T-helper 1 cell (primary cell): Measurements from ENCODE around the gene ANKRD11.
"Not testable (repeated sequence)": the region's sequence is repeated elsewhere in the genome, so short reads cannot be mapped to it uniquely, and the experiment has no call there.

Source experiments
- DNase-seq, 5 donors: peaks; one replicate each; pipeline ENCODE4 v3.0.0-alpha.2; 2012 to 2020

ANKRD11 gene

GRCh38 chr16:89426736-89427530 is 63.4 kb downstream of the ANKRD11 start:
- DNase-seq: no peak

GRCh38 chr16:89425523-89425922 is 64.8 kb downstream of the ANKRD11 start:
- no peak for DNase-seq

GRCh38 chr16:89423681-89424260 is 66.6 kb downstream of the ANKRD11 start:
- no peak for DNase-seq

GRCh38 chr16:89422905-89423630 is 67.3 kb downstream of the ANKRD11 start:
- peak in 2 of 5 donors; percentile 27 to 37 for DNase-seq

- DNase-seq: peak in 1 of 5 donors; percentile 22
Measured at GRCh38 chr16:89422527-89422904, 67.8 kb downstream of the ANKRD11 start.

- DNase-seq: not testable (repeated sequence)
Measured at GRCh38 chr16:89421300-89421699, 69.1 kb downstream of the ANKRD11 start.

- DNase-seq: no peak
Measured at GRCh38 chr16:89420204-89420603, 70.2 kb downstream of the ANKRD11 start.

GRCh38 chr16:89418352-89418751 is 72.0 kb downstream of the ANKRD11 start:
- DNase-seq: no peak

GRCh38 chr16:89417352-89417751 is 73.0 kb downstream of the ANKRD11 start:
- DNase-seq: no peak

- DNase-seq: no peak
Measured at GRCh38 chr16:89413811-89414585, 76.4 kb downstream of the ANKRD11 start.

- no peak for DNase-seq
Measured at GRCh38 chr16:89412811-89413210, 77.5 kb downstream of the ANKRD11 start.

- DNase-seq: no peak
Measured at GRCh38 chr16:89411335-89411850, 79.0 kb downstream of the ANKRD11 start.

GRCh38 chr16:89410794-89411309 is 79.5 kb downstream of the ANKRD11 start:
- no peak for DNase-seq

- DNase-seq: no peak
Measured at GRCh38 chr16:89410322-89410721, 80.0 kb downstream of the ANKRD11 start.

GRCh38 chr16:89409161-89409711 is 81.1 kb downstream of the ANKRD11 start:
- DNase-seq: peak; percentile 47 to 70 (median 67)

- DNase-seq: no peak
Measured at GRCh38 chr16:89408315-89408714, 82.0 kb downstream of the ANKRD11 start.

GRCh38 chr16:89407925-89408300 is 82.4 kb downstream of the ANKRD11 start:
- DNase-seq: no peak

GRCh38 chr16:89407282-89407924 is 83.0 kb downstream of the ANKRD11 start:
- peak in 1 of 5 donors; percentile 25 for DNase-seq

- no peak for DNase-seq
Measured at GRCh38 chr16:89406277-89406888, 84.0 kb downstream of the ANKRD11 start.

- DNase-seq: no peak
Measured at GRCh38 chr16:89404561-89404960, 85.8 kb downstream of the ANKRD11 start.

GRCh38 chr16:89402962-89403361 is 87.4 kb downstream of the ANKRD11 start:
- DNase-seq: no peak
